RWPE2 (cell line): ENCODE measurements around the gene APOBEC3F.

ENCODE experiments used
- ATAC-seq: fragments of 200-7000 bp; cut with Tn5 transposase; 3 replicates; pipeline ENCODE4 v1.9.1; 2021; ENCODE audit warnings: low read depth
- DNase-seq: peaks from one replicate; pipeline ENCODE4 v3.0.0-alpha.2; 2020; ENCODE audit warnings: low spot score
- H3K27ac ChIP-seq: fragments of 450-650 bp; 2 replicates; pipeline ENCODE4 v1.5.1; 2017; ENCODE audit warnings: mild to moderate bottlenecking; ENCODE audit not compliant: poor library complexity, severe bottlenecking
- H3K27me3 ChIP-seq: fragments of 250-450 bp; sonication (Bioruptor Pico); 2 replicates; pipeline ENCODE4 v1.5.1; 2021; ENCODE audit warnings: mild to moderate bottlenecking, moderate library complexity; ENCODE audit not compliant: insufficient read depth, poor library complexity, severe bottlenecking
- H3K36me3 ChIP-seq: fragments of 250-450 bp; sonication (Bioruptor Pico); 2 replicates; pipeline ENCODE4 v1.5.1; 2020; ENCODE audit warnings: low read depth, mild to moderate bottlenecking, moderate library complexity
- H3K4me1 ChIP-seq: fragments of 250-450 bp; sonication (Bioruptor Pico); 2 replicates; pipeline ENCODE4 v1.5.1; 2021; ENCODE audit warnings: mild to moderate bottlenecking, moderate library complexity; ENCODE audit not compliant: insufficient read depth, poor library complexity, severe bottlenecking
- H3K4me3 ChIP-seq: fragments of 250-450 bp; sonication (Bioruptor Pico); 2 replicates; pipeline ENCODE4 v1.5.1; 2021; ENCODE audit warnings: mild to moderate bottlenecking, moderate library complexity; ENCODE audit not compliant: severe bottlenecking
- H3K9me3 ChIP-seq: fragments of 250-450 bp; sonication (Bioruptor Pico); 2 replicates; pipeline ENCODE4 v1.5.1; 2021; ENCODE audit warnings: mild to moderate bottlenecking, moderate library complexity; ENCODE audit not compliant: severe bottlenecking
- TF ChIP-seq, protein P1 (sequence below): fragments of 450-650 bp; IDR thresholded peaks from one replicate; pipeline ENCODE4 v1.5.1; 2017; ENCODE audit warnings: mild to moderate bottlenecking, moderate library complexity; ENCODE audit not compliant: poor library complexity, severe bottlenecking

APOBEC3F gene

DNA sequence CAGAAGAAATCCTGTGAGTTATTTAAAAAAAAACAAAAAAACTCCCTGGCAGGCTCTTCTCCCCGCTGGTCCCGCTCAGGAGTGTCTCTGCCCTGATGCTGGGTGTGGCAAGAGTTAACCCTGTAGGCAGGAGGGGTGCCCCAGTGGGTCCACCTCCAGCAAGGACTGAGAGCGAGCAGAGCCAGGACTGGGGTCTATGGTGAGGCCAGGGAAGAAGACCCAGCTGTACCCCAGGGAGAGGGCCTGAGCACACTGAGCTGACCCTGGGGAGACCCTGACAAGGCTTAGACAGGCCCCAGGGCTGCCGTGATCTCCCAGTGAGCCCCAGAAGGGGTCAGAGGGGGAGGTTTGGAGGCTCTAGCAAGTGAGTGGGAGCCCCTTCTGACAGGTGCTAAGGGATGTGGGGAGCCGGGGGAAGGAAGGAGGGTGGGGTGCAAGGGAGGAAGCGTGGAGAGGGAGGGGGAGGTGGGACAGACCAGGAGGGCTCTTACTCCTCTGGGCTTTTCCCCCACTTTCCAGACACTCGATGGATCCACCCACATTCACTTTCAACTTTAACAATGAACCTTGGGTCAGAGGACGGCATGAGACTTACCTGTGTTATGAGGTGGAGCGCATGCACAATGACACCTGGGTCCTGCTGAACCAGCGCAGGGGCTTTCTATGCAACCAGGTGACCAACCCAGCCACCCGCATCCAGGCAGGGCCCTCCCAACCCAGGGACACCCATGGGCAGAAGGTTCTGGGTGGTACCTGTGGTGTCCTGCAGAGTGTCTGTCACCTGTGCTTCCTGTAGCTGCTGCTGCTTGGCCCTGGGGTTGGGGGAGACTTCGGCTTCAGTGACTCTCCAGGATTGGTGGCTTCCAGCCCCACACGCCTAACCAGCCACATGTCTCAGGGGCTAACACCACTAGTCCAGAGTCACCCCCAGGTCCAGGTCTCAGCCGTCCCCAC lies 42.8 kb downstream of the APOBEC3F start:
- no peak overlapping the region for H3K27ac ChIP-seq
- H3K4me1 ChIP-seq, result no peaks in the 10 kb centered on the region
- no peaks in the 10 kb centered on the region for H3K36me3 ChIP-seq
- ATAC-seq (no peak), DNase-seq (no peak)
- H3K27me3 ChIP-seq, result no peaks in the 10 kb centered on the region
- no peaks in the 10 kb centered on the region for H3K9me3 ChIP-seq
- TF ChIP-seq, protein P1, sequence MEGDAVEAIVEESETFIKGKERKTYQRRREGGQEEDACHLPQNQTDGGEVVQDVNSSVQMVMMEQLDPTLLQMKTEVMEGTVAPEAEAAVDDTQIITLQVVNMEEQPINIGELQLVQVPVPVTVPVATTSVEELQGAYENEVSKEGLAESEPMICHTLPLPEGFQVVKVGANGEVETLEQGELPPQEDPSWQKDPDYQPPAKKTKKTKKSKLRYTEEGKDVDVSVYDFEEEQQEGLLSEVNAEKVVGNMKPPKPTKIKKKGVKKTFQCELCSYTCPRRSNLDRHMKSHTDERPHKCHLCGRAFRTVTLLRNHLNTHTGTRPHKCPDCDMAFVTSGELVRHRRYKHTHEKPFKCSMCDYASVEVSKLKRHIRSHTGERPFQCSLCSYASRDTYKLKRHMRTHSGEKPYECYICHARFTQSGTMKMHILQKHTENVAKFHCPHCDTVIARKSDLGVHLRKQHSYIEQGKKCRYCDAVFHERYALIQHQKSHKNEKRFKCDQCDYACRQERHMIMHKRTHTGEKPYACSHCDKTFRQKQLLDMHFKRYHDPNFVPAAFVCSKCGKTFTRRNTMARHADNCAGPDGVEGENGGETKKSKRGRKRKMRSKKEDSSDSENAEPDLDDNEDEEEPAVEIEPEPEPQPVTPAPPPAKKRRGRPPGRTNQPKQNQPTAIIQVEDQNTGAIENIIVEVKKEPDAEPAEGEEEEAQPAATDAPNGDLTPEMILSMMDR, result no peak
- no peak overlapping the region for H3K4me3 ChIP-seq

DNA sequence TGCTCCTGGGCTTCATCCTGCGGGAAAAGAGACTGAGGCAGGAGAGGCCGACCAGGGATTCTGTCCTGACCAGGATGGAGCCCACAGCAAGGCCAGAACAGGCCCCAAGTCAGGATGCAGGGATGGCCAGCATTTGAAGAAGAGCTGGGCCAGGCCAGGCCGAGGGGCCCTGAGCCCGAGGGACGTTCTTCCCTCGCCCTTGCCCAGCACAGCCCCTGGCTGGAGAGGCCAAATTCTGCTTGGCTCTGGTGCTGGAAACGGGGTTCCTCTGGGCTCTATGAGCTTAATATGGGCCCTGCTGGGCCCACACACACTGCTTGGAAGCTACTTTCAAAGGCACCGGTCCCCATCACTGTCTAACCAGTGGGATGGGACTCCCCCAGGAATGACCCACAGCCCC lies 44.0 kb downstream of the APOBEC3F start:
- no peaks in the 10 kb centered on the region for H3K9me3 ChIP-seq
- ATAC-seq, result no peak
- TF ChIP-seq, protein P1, result no peak

DNA sequence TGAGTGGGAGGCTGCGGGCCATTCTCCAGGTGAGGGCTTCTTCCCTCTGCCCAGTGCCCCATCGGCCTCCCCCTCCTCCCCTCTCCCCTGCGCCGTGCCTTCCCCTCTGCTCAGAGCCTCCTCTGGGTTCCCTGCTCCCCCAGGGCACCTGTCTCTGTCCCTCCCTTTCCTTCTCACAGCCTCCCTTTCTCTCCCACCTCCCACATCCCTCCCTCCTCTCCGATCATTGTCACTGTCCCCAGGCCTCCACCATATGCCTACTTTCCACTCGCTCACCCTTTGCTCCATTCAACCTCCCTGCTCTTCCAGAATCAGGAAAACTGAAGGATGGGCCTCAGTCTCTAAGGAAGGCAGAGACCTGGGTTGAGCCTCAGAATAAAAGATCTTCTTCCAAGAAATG lies 46.4 kb downstream of the APOBEC3F start:
- Histone ChIP-seq H3K4me3 (no peak overlapping the region), H3K27me3 (no peaks in the 10 kb centered on the region), H3K9me3 (no peaks in the 10 kb centered on the region), H3K27ac (no peak overlapping the region), H3K36me3 (no peaks in the 10 kb centered on the region), H3K4me1 (peaks cover 16% of the 10 kb centered on the region)
- no peak for DNase-seq
- no peak for ATAC-seq
- TF ChIP-seq, protein P1, result no peak

More for the DNA sequence above, 44.0 kb downstream of the APOBEC3F start:
- H3K4me3 ChIP-seq, result no peak overlapping the region
- H3K27me3 ChIP-seq, result no peaks in the 10 kb centered on the region
- no peaks in the 10 kb centered on the region for H3K4me1 ChIP-seq
- no peak for DNase-seq
- H3K27ac ChIP-seq, result no peak overlapping the region
- H3K36me3 ChIP-seq, result no peaks in the 10 kb centered on the region

DNA sequence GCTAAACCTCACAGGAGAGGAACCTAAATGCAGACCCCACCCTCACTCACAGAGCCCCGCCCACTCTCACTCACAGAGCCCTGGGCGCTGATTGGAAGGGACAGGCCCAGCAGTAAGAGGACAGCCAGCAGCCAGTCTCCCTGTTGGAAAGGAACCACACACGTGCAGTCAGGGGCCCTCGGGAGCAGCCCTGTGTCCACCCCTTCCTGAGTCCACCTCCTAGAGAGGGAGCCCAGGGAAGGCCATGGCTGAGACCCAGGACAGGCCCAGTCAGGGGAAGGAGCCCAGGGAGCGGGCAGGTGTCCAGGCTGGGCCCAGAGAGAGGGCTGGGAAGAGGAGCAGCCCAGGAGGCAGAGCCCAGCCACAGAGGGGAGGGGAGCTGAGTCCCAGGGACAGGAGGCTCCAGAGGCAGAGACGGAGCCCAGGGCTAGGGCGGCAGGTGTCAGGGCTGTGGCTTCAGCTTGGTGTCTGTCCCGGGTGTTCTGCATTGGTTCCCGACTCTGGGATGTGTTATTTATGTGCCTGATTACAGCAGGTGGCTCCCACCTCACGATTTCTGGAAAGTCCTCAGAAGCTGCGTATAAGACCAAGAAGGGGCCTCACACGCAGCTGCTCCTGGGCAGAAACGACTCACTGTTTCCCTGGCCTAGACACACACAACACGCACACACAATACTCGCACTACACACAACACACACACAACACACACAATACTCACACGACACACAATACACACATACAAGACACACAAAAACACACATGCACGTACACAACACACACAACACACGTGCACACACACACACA lies 47.4 kb downstream of the APOBEC3F start:
- no peaks in the 10 kb centered on the region for H3K36me3 ChIP-seq
- H3K4me3 ChIP-seq, result no peak overlapping the region
- no peak overlapping the region for H3K27ac ChIP-seq
- H3K4me1 ChIP-seq, result peaks cover 16% of the 10 kb centered on the region
- no peak for DNase-seq
- ATAC-seq, result no peak
- no peaks in the 10 kb centered on the region for H3K27me3 ChIP-seq
- TF ChIP-seq, protein P1, result no peak
- no peaks in the 10 kb centered on the region for H3K9me3 ChIP-seq

DNA sequence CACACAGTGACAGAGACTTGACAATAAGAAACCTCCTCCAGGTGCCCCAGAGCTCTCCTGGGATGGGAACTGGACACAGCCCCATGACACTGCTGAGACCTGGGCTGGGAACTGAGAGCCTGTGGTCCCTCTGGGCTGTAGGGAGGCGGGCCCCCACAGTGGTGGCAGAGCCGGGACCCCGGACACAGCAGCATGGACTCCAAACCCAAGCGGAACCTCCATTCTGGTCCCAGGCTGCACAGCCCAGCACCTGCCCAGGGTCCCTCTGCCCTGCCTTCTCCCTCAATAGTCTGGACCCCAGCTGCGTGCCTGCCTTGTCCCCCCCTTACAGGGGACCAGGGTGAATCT lies 48.0 kb downstream of the APOBEC3F start:
- TF ChIP-seq, protein P1, result no peak
- Histone ChIP-seq H3K27me3 (no peaks in the 10 kb centered on the region), H3K27ac (no peak overlapping the region), H3K9me3 (no peaks in the 10 kb centered on the region), H3K36me3 (no peaks in the 10 kb centered on the region), H3K4me3 (no peak overlapping the region), H3K4me1 (peaks cover 16% of the 10 kb centered on the region)
- ATAC-seq (no peak), DNase-seq (no peak)
